DOHH2 (cell line): ENCODE results near the gene STUM.

Experiments used
- H3F3A ChIP-seq: fragments of 200-600 bp; sonication (generic), shearing (Covaris generic); 2 replicates; pipeline ENCODE4 v1.6.0; 2016; ENCODE audit warnings: antibody characterized with exemption, mild to moderate bottlenecking; ENCODE audit not compliant: control insufficient read depth, insufficient read depth
- H3K27ac ChIP-seq: fragments of 200-600 bp; sonication (generic); 2 replicates; pipeline ENCODE4 v1.5.1; 2014; ENCODE audit warnings: low read depth, mild to moderate bottlenecking, low read length, moderate library complexity
- H3K27me3 ChIP-seq: fragments of 200-600 bp; sonication (generic); 2 replicates; pipeline ENCODE4 v1.6.1; 2014; ENCODE audit warnings: mild to moderate bottlenecking, low read length, mixed read lengths; ENCODE audit not compliant: control insufficient read depth
- H3K36me3 ChIP-seq: fragments of 200-600 bp; sonication (generic); 2 replicates; pipeline ENCODE4 v1.6.1; 2014; ENCODE audit warnings: mild to moderate bottlenecking, low read length, moderate library complexity, mixed read lengths; ENCODE audit not compliant: control insufficient read depth
- H3K4me1 ChIP-seq: fragments of 200-600 bp; sonication (generic); 2 replicates; pipeline ENCODE4 v1.6.1; 2014; ENCODE audit warnings: mild to moderate bottlenecking, low read length, mixed read lengths; ENCODE audit not compliant: control insufficient read depth
- H3K4me2 ChIP-seq: fragments of 200-600 bp; sonication (generic); 2 replicates; pipeline ENCODE4 v1.6.0; 2014; ENCODE audit warnings: mild to moderate bottlenecking, low read length, moderate library complexity
- H3K4me3 ChIP-seq: fragments of 200-600 bp; sonication (generic); 2 replicates; pipeline ENCODE4 v1.5.1; 2014; ENCODE audit warnings: mild to moderate bottlenecking, low read length, mixed read lengths
- H3K79me2 ChIP-seq: fragments of 200-600 bp; sonication (generic); 2 replicates; pipeline ENCODE4 v1.6.1; 2014; ENCODE audit warnings: mild to moderate bottlenecking, low read length, mixed read lengths; ENCODE audit not compliant: control insufficient read depth
- H3K9me2 ChIP-seq: fragments of 200-600 bp; sonication (generic); replicated peaks from 2 replicates; pipeline ENCODE4 v1.6.1; 2014; ENCODE audit warnings: mild to moderate bottlenecking, low read length, mixed read lengths; ENCODE audit not compliant: control insufficient read depth
- H3K9me3 ChIP-seq: fragments of 200-600 bp; sonication (generic); 2 replicates; pipeline ENCODE4 v1.6.1; 2014; ENCODE audit warnings: antibody characterized with exemption, low read length, mixed read lengths; ENCODE audit not compliant: control insufficient read depth, insufficient read depth
- H4K20me1 ChIP-seq: fragments of 200-600 bp; sonication (generic); 2 replicates; pipeline ENCODE4 v1.6.0; 2014; ENCODE audit warnings: low read depth, mild to moderate bottlenecking, antibody characterized with exemption, low read length, moderate library complexity; ENCODE audit not compliant: control insufficient read depth, insufficient read depth
- CTCF ChIP-seq: fragments of 200-600 bp; sonication (generic); IDR thresholded peaks from one replicate; pipeline ENCODE4 v1.5.1; 2014; ENCODE audit warnings: antibody characterized with exemption, mild to moderate bottlenecking, low read depth, low read length; ENCODE audit not compliant: poor library complexity, severe bottlenecking
- EZH2phosphoT487 ChIP-seq: fragments of 200-600 bp; sonication (generic); IDR thresholded peaks from 2 replicates; pipeline ENCODE4 v1.6.1; 2017; ENCODE audit warnings: borderline replicate concordance, mild to moderate bottlenecking, antibody characterized with exemption, low read length, moderate library complexity, mixed read lengths

Gene STUM

GRCh38 chr1:226518375-226518774, 30.2 kb upstream of the STUM start:
- Histone ChIP-seq H3F3A (no peaks in the 10 kb centered on the region), H3K9me3 (no peaks in the 10 kb centered on the region), H3K9me2 (no peaks in the 10 kb centered on the region), H3K27ac (no peak overlapping the region), H4K20me1 (no peaks in the 10 kb centered on the region), H3K4me3 (no peak overlapping the region), H3K4me2 (no peak overlapping the region), H3K4me1 (no peaks in the 10 kb centered on the region), H3K79me2 (no peaks in the 10 kb centered on the region), H3K27me3 (0 out of 2 replicates have a peak, but pooled peaks cover 4% of the 10 kb centered on the region), H3K36me3 (no peaks in the 10 kb centered on the region)
- TF ChIP-seq CTCF (no peak), EZH2phosphoT487 (no peak)

DNA sequence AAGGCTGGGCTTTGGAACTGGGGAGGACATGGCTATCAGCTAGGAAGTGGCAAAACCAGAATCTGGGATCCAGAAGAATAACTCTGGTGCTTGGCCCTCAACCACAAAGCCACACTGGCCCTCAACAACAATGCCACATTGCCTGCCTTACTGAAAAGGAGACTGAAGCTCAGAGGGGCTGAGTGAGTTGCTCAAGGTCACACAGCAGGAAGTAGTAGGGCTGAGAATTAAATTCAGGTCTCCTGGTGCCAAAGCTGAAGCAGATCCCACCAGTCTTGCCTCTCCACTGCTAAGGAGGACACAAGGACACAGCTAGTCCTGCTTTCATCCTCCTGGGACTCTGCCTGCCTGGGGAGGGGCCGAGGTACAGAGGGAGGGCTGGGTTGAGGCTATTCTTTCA, 29.4 kb upstream of the STUM start:
- Histone ChIP-seq H3K9me2 (no peaks in the 10 kb centered on the region), H3K4me2 (no peak overlapping the region), H3K4me3 (no peak overlapping the region), H3K27me3 (0 out of 2 replicates have a peak, but pooled peaks cover 4% of the 10 kb centered on the region), H3K27ac (no peak overlapping the region), H3K36me3 (no peaks in the 10 kb centered on the region), H3F3A (no peaks in the 10 kb centered on the region), H3K4me1 (no peaks in the 10 kb centered on the region), H3K9me3 (no peaks in the 10 kb centered on the region), H4K20me1 (no peaks in the 10 kb centered on the region), H3K79me2 (no peaks in the 10 kb centered on the region)
- TF ChIP-seq CTCF: no peak
- no peak for TF ChIP-seq EZH2phosphoT487

DNA sequence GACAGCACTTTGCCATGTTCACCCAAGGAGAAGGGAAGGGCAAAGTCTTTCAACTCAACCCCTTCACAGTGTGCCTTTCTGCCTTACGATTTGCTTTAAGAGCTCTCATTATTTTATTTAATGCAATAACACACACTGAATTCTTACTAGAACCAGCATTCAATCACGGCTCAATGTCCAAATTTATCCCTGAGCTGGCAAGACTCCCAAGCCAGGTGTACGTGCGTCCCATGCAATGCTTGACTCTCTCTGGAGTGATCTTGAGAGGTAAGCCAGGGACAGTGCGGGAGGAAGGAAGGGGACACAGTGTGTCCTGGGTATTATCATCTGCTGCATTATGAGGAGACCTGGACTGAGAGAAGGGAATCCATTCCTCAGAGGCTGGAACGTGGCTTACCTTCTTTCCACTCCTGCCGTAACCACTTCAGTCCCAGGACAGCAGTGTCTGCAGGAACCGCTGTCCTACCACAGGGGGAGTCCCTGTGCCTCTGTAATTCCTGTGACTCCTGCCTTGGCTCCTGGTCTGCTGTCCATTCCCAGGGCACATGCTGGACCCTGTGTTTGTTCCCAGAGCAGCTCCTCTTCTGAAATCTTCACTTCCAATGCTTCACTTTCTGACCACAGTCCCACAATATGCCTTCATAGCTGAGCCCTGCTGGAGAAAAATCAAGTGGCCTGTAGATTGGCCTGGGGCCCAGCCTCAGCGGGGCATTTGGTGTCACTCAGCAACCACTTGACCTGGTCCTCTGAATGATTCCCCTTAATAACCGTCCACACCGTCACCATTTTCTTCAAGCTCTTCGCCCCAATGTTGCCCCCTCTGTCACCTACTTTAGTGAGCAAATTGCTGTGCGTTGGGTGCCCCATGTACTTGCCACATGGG, 28.6 kb upstream of the STUM start:
- H3K4me1 ChIP-seq: no peaks in the 10 kb centered on the region
- H3K9me3 ChIP-seq: no peaks in the 10 kb centered on the region
- H3K79me2 ChIP-seq: no peaks in the 10 kb centered on the region
- H3F3A ChIP-seq: no peaks in the 10 kb centered on the region
- TF ChIP-seq EZH2phosphoT487: no peak
- TF ChIP-seq CTCF: no peak
- no peaks in the 10 kb centered on the region for H3K36me3 ChIP-seq
- no peaks in the 10 kb centered on the region for H4K20me1 ChIP-seq
- H3K27me3 ChIP-seq: 0 out of 2 replicates have a peak, but pooled peaks cover 4% of the 10 kb centered on the region
- no peaks in the 10 kb centered on the region for H3K9me2 ChIP-seq
- no peak overlapping the region for H3K4me3 ChIP-seq
- H3K27ac ChIP-seq: no peak overlapping the region
- no peak overlapping the region for H3K4me2 ChIP-seq
